Activated CD8-positive, alpha-beta T cell treated with anti-CD3 and anti-CD28 coated beads, Interleukin-2, amount 10 ng/mL, durations not matched to agents 7 days and 5 days (primary cell): ENCODE data around the gene UGT1A1. TPM values are rescaled to one million over a fixed set of nuclear protein-coding genes. Genes with fewer than 3 reads are reported as not detected.

Source experiments
- ATAC-seq: fragments of 150-1000 bp; cut with Tn5 transposase; one replicate; pipeline ENCODE4 v1.10.0; 2021; ENCODE audit warnings: moderate library complexity
- CTCF ChIA-PET: fragments of 350-600 bp; sonication (Branson Sonifier 250); formaldehyde crosslinking; loops from one replicate; lab custom pipeline; 2021; ENCODE audit warnings: antibody characterized with exemption; lab: Charles Lee
- POLR2A ChIA-PET: fragments of 350-600 bp; sonication (Branson Sonifier 250); formaldehyde crosslinking; loops from one replicate; lab custom pipeline; 2021; ENCODE audit warnings: antibody characterized with exemption; lab: Charles Lee
- DNase-seq: peaks from one replicate; pipeline ENCODE4 v3.0.0-alpha.2; 2020
- H3K27ac Mint-ChIP-seq: one replicate; pipeline ENCODE4 v1.8.0; 2021; ENCODE audit warnings: mild to moderate bottlenecking, mixed read lengths
- H3K27me3 Mint-ChIP-seq: one replicate; pipeline ENCODE4 v1.8.0; 2021; ENCODE audit warnings: low read depth, mixed read lengths
- H3K36me3 Mint-ChIP-seq: one replicate; pipeline ENCODE4 v1.8.0; 2021; ENCODE audit warnings: low read depth, mixed read lengths
- H3K4me1 Mint-ChIP-seq: one replicate; pipeline ENCODE4 v1.8.0; 2021; ENCODE audit warnings: low read depth, mixed read lengths
- H3K4me3 Mint-ChIP-seq: one replicate; pipeline ENCODE4 v1.8.0; 2021; ENCODE audit warnings: mild to moderate bottlenecking, mixed read lengths
- H3K9me3 Mint-ChIP-seq: one replicate; pipeline ENCODE4 v1.8.0; 2022; ENCODE audit warnings: mixed read lengths; ENCODE audit not compliant: insufficient read depth
- total RNA-seq, 2 experiments: library from RNA; stranded (reverse); gene quantifications; one replicate each; pipeline ENCODE4 v1.2.3, GENCODE V29; 2021

UGT1A1 gene
- total RNA-seq, 2 experiments from 2014 or later, result not detected

- no peaks in the 10 kb centered on the region for H3K36me3 Mint-ChIP-seq
- H3K4me3 Mint-ChIP-seq, result no peak overlapping the region
- CTCF ChIA-PET, result interaction anchor here (0.7 kb wide), 1 partner anchor 227 kb away, joined by 3 read pairs; no protein-coding TSS in a partner anchor
- ATAC-seq (no peak), DNase-seq (peak; percentile 4)
- no peaks in the 10 kb centered on the region for H3K4me1 Mint-ChIP-seq
- no peaks in the 10 kb centered on the region for H3K9me3 Mint-ChIP-seq
- POLR2A ChIA-PET, result no interaction called here
- H3K27ac Mint-ChIP-seq, result no peak overlapping the region
- no peaks in the 10 kb centered on the region for H3K27me3 Mint-ChIP-seq
These were observed 31.2 kb downstream of the UGT1A1 start for GRCh38 chr2:233791151-233791882.

GRCh38 chr2:233791883-233792329 is 31.8 kb downstream of the UGT1A1 start:
- no peak overlapping the region for H3K27ac Mint-ChIP-seq
- CTCF ChIA-PET, result no interaction called here
- no peaks in the 10 kb centered on the region for H3K9me3 Mint-ChIP-seq
- no peaks in the 10 kb centered on the region for H3K27me3 Mint-ChIP-seq
- POLR2A ChIA-PET, result no interaction called here
- no peaks in the 10 kb centered on the region for H3K36me3 Mint-ChIP-seq
- no peaks in the 10 kb centered on the region for H3K4me1 Mint-ChIP-seq
- DNase-seq (no peak), ATAC-seq (no peak)
- no peak overlapping the region for H3K4me3 Mint-ChIP-seq

- H3K27me3 Mint-ChIP-seq, result no peaks in the 10 kb centered on the region
- POLR2A ChIA-PET, result no interaction called here
- DNase-seq, result no peak
These were observed 32.6 kb downstream of the UGT1A1 start for GRCh38 chr2:233792720-233793119.

GRCh38 chr2:233793465-233794127 is 33.5 kb downstream of the UGT1A1 start:
- no peak overlapping the region for H3K4me3 Mint-ChIP-seq
- H3K4me1 Mint-ChIP-seq, result no peaks in the 10 kb centered on the region
- no peaks in the 10 kb centered on the region for H3K9me3 Mint-ChIP-seq
- ATAC-seq, result no peak
- no peak overlapping the region for H3K27ac Mint-ChIP-seq
- H3K27me3 Mint-ChIP-seq, result no peaks in the 10 kb centered on the region
- no peak for DNase-seq
- H3K36me3 Mint-ChIP-seq, result no peaks in the 10 kb centered on the region
- CTCF ChIA-PET, result no interaction called here
- POLR2A ChIA-PET, result no interaction called here

More at GRCh38 chr2:233792720-233793119, 32.6 kb downstream of the UGT1A1 start:
- Mint-ChIP-seq H3K9me3 (no peaks in the 10 kb centered on the region), H3K4me1 (no peaks in the 10 kb centered on the region), H3K4me3 (no peak overlapping the region), H3K27ac (no peak overlapping the region), H3K36me3 (no peaks in the 10 kb centered on the region)
- ATAC-seq, result no peak
- CTCF ChIA-PET, result no interaction called here

- H3K27ac Mint-ChIP-seq, result no peak overlapping the region
These were observed 34.1 kb downstream of the UGT1A1 start for GRCh38 chr2:233794128-233794658.

GRCh38 chr2:233795735-233796171 is 35.7 kb downstream of the UGT1A1 start:
- ATAC-seq, result no peak
- CTCF ChIA-PET, result no interaction called here
- H3K4me3 Mint-ChIP-seq, result no peak overlapping the region

More at GRCh38 chr2:233794128-233794658, 34.1 kb downstream of the UGT1A1 start:
- Mint-ChIP-seq H3K27me3 (no peaks in the 10 kb centered on the region), H3K4me1 (no peaks in the 10 kb centered on the region), H3K9me3 (no peaks in the 10 kb centered on the region), H3K4me3 (no peak overlapping the region), H3K36me3 (no peaks in the 10 kb centered on the region)
- POLR2A ChIA-PET, result no interaction called here
- CTCF ChIA-PET, result no interaction called here
- DNase-seq (no peak), ATAC-seq (no peak)

GRCh38 chr2:233796254-233796653 is 36.2 kb downstream of the UGT1A1 start:
- CTCF ChIA-PET, result no interaction called here

More at GRCh38 chr2:233795735-233796171, 35.7 kb downstream of the UGT1A1 start:
- Mint-ChIP-seq H3K27me3 (no peaks in the 10 kb centered on the region), H3K4me1 (no peaks in the 10 kb centered on the region), H3K27ac (no peak overlapping the region), H3K9me3 (no peaks in the 10 kb centered on the region), H3K36me3 (no peaks in the 10 kb centered on the region)
- POLR2A ChIA-PET, result no interaction called here
- DNase-seq, result no peak

GRCh38 chr2:233798335-233799086 is 38.4 kb downstream of the UGT1A1 start:
- no peaks in the 10 kb centered on the region for H3K9me3 Mint-ChIP-seq
- H3K4me1 Mint-ChIP-seq, result peaks cover 5% of the 10 kb centered on the region
- ATAC-seq, result no peak
- H3K27me3 Mint-ChIP-seq, result no peaks in the 10 kb centered on the region
- POLR2A ChIA-PET, result no interaction called here
- H3K27ac Mint-ChIP-seq, result no peak overlapping the region
- DNase-seq, result no peak
- CTCF ChIA-PET, result no interaction called here
- no peaks in the 10 kb centered on the region for H3K36me3 Mint-ChIP-seq
- H3K4me3 Mint-ChIP-seq, result no peak overlapping the region

More at GRCh38 chr2:233796254-233796653, 36.2 kb downstream of the UGT1A1 start:
- Mint-ChIP-seq H3K36me3 (no peaks in the 10 kb centered on the region), H3K27me3 (no peaks in the 10 kb centered on the region), H3K4me3 (no peak overlapping the region), H3K4me1 (peaks cover 4% of the 10 kb centered on the region), H3K27ac (no peak overlapping the region), H3K9me3 (no peaks in the 10 kb centered on the region)
- DNase-seq (no peak), ATAC-seq (no peak)
- POLR2A ChIA-PET, result no interaction called here

GRCh38 chr2:233799087-233799665 is 39.1 kb downstream of the UGT1A1 start:
- ATAC-seq, result no peak
- Mint-ChIP-seq H3K9me3 (no peaks in the 10 kb centered on the region), H3K27me3 (peaks cover under 1% of the 10 kb centered on the region), H3K4me3 (no peak overlapping the region), H3K27ac (no peak overlapping the region), H3K4me1 (peaks cover 5% of the 10 kb centered on the region), H3K36me3 (no peaks in the 10 kb centered on the region)
- ChIA-PET POLR2A (no interaction called here), CTCF (no interaction called here)
- no peak for DNase-seq

GRCh38 chr2:233799716-233800115 is 39.6 kb downstream of the UGT1A1 start:
- ChIA-PET CTCF (no interaction called here), POLR2A (no interaction called here)
- DNase-seq (no peak), ATAC-seq (no peak)
- H3K27ac Mint-ChIP-seq, result no peak overlapping the region
- peaks cover 5% of the 10 kb centered on the region for H3K4me1 Mint-ChIP-seq
- peaks cover 3% of the 10 kb centered on the region for H3K27me3 Mint-ChIP-seq
- H3K4me3 Mint-ChIP-seq, result no peak overlapping the region
- no peaks in the 10 kb centered on the region for H3K9me3 Mint-ChIP-seq
- no peaks in the 10 kb centered on the region for H3K36me3 Mint-ChIP-seq

- POLR2A ChIA-PET, result no interaction called here
- CTCF ChIA-PET, result no interaction called here
- DNase-seq, result no peak
These were observed 40.1 kb downstream of the UGT1A1 start for GRCh38 chr2:233800208-233800607.

More at GRCh38 chr2:233800208-233800607, 40.1 kb downstream of the UGT1A1 start:
- ATAC-seq, result no peak
- peaks cover 5% of the 10 kb centered on the region for H3K4me1 Mint-ChIP-seq
- no peaks in the 10 kb centered on the region for H3K36me3 Mint-ChIP-seq
- H3K4me3 Mint-ChIP-seq, result no peak overlapping the region
- H3K27ac Mint-ChIP-seq, result no peak overlapping the region
- peaks cover 3% of the 10 kb centered on the region for H3K27me3 Mint-ChIP-seq
- H3K9me3 Mint-ChIP-seq, result no peaks in the 10 kb centered on the region
